ENCODE measurements around the gene CSNK1A1.

DNA sequence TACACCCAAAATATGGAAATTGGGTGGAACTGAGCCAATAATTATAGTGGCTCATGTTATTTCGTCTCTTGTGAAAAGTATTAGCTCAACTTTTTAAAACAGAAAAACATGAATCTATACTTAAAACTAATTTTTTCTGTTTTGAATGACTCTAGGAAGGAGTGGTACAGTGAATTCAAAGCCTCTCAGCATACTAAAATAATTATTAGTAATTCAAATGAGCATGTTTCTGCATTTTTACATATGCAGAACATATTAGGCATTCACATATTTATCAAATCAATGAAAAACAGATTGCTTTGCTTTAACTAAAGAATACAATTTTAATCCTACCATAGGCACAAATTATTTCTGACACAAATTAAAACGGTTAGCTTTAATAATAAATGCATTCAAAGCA, 54.3 kb downstream of the CSNK1A1 start:
- TF ChIP-seq, protein P1, sequence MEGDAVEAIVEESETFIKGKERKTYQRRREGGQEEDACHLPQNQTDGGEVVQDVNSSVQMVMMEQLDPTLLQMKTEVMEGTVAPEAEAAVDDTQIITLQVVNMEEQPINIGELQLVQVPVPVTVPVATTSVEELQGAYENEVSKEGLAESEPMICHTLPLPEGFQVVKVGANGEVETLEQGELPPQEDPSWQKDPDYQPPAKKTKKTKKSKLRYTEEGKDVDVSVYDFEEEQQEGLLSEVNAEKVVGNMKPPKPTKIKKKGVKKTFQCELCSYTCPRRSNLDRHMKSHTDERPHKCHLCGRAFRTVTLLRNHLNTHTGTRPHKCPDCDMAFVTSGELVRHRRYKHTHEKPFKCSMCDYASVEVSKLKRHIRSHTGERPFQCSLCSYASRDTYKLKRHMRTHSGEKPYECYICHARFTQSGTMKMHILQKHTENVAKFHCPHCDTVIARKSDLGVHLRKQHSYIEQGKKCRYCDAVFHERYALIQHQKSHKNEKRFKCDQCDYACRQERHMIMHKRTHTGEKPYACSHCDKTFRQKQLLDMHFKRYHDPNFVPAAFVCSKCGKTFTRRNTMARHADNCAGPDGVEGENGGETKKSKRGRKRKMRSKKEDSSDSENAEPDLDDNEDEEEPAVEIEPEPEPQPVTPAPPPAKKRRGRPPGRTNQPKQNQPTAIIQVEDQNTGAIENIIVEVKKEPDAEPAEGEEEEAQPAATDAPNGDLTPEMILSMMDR (IDR thresholded peaks at IDR 0.05), result no peak
- TF ChIP-seq POLR2A (IDR thresholded peaks at IDR 0.05), result no peak
- TF ChIP-seq EP300 (IDR thresholded peaks at IDR 0.05), result no peak
